Activated T-cell treated with anti-CD3 and anti-CD28 coated beads for 24 hours (primary cell): ENCODE data around the gene ALOX12.
A peak's percentile ranks its signal among the peaks of the same experiment; 100 is the strongest.

Experiments
- DNase-seq: peaks from one replicate; pipeline ENCODE4 v3.0.0-alpha.2; 2020; ENCODE audit warnings: low read depth

ALOX12 gene

GRCh38 chr17:7022781-7023571, 27.1 kb downstream of the ALOX12 start, which contains the start of gene BCL6B:
BCL6B (plus strand) TSS chr17:7023050; CDS start chr17:7023672, 622 bp downstream.
- DNase-seq, result no peak

GRCh38 chr17:7023576-7024401, 27.9 kb downstream of the ALOX12 start:
- peak; percentile 89 for DNase-seq

- DNase-seq, result no peak
Measured at GRCh38 chr17:7024402-7024785, 28.5 kb downstream of the ALOX12 start.

GRCh38 chr17:7025245-7025644, 29.4 kb downstream of the ALOX12 start:
- no peak for DNase-seq

GRCh38 chr17:7026471-7027115, 30.7 kb downstream of the ALOX12 start:
- DNase-seq, result no peak

- no peak for DNase-seq
Measured at GRCh38 chr17:7027335-7027734, 31.5 kb downstream of the ALOX12 start.

- no peak for DNase-seq
Measured at GRCh38 chr17:7029096-7029495, 33.2 kb downstream of the ALOX12 start.

GRCh38 chr17:7029659-7030058, 33.8 kb downstream of the ALOX12 start:
- no peak for DNase-seq

- no peak for DNase-seq
Measured at GRCh38 chr17:7034955-7035590, 39.2 kb downstream of the ALOX12 start.

GRCh38 chr17:7035591-7036368, 39.9 kb downstream of the ALOX12 start, which contains the start of gene SLC16A13:
SLC16A13 (plus strand) TSS chr17:7036015; CDS start chr17:7036383, 368 bp downstream.
- DNase-seq, result peak; percentile 98

- DNase-seq, result no peak
Measured at GRCh38 chr17:7038025-7038862, 42.4 kb downstream of the ALOX12 start.

GRCh38 chr17:7039832-7040231, 44.0 kb downstream of the ALOX12 start:
- DNase-seq, result no peak

- no peak for DNase-seq
Measured at GRCh38 chr17:7041607-7042500, 46.0 kb downstream of the ALOX12 start.

- no peak for DNase-seq
Measured at GRCh38 chr17:7042501-7043181, 46.8 kb downstream of the ALOX12 start.

GRCh38 chr17:7043182-7043496, 47.3 kb downstream of the ALOX12 start:
- DNase-seq, result no peak

GRCh38 chr17:7043497-7044198, 47.8 kb downstream of the ALOX12 start, which contains the start of gene SLC16A11:
SLC16A11 (minus strand) TSS chr17:7044092; CDS start chr17:7043513, 579 bp downstream.
- DNase-seq, result no peak

- DNase-seq, result no peak
Measured at GRCh38 chr17:7045492-7046126, 49.8 kb downstream of the ALOX12 start.
